SH-SY5Y (cell line): Measurements from ENCODE around the gene MREG.

Experiments
- GATA2 ChIP-seq: IDR thresholded peaks from 2 replicates; pipeline ENCODE4 v1.6.1; 2011; ENCODE audit warnings: mild to moderate bottlenecking, low read depth, low read length
- GATA3 ChIP-seq: IDR thresholded peaks from 2 replicates; pipeline ENCODE4 v1.6.1; 2011; ENCODE audit warnings: low read depth, mild to moderate bottlenecking, low read length, moderate library complexity

- TF ChIP-seq GATA3: no peak
- no peak for TF ChIP-seq GATA2
Measured at GRCh38 chr2:215917953-215918620, 95.3 kb downstream of the MREG start.
